Testis (tissue), 2 donors: ENCODE measurements around the gene AKR1C4.

Experiments
- CTCF ChIP-seq, 3 experiments: fragments of 450-650 bp in 2 of 3; fragments of 200-600 bp in 1 of 3; sonication (generic) in 1 of 3; IDR thresholded peaks; one replicate each; pipeline ENCODE4 v1.5.1; 2016 to 2019; ENCODE audit warnings: antibody characterized with exemption in 3 of 3, mild to moderate bottlenecking in 2 of 3, moderate library complexity in 1 of 3
- POLR2A ChIP-seq: fragments of 450-650 bp; IDR thresholded peaks from one replicate; pipeline ENCODE4 v1.6.1; 2017; ENCODE audit warnings: antibody characterized with exemption, mild to moderate bottlenecking, moderate library complexity

GRCh38 chr10:5165738-5166137, 30.9 kb upstream of the AKR1C4 start:
- TF ChIP-seq CTCF (IDR thresholded peaks at IDR 0.05) (no peak), POLR2A (no peak)
